SK-N-SH treated with all-trans-retinoic acid at 6 μM for 48 hours (cell line): ENCODE results near the gene C1orf105.

Source experiments
- ATAC-seq: fragments of 200-7000 bp; cut with Tn5 transposase; 3 replicates; pipeline ENCODE4 v1.9.1; 2020; ENCODE audit warnings: mild to moderate bottlenecking, moderate library complexity
- BACH2 ChIP-seq: fragments of 250-450 bp; sonication (Bioruptor Pico); IDR thresholded peaks from 2 replicates; pipeline ENCODE4 v1.9.0; 2021; ENCODE audit warnings: mild to moderate bottlenecking, borderline replicate concordance
- CSDC2 ChIP-seq: fragments of 250-450 bp; sonication (Bioruptor Pico); IDR thresholded peaks from 2 replicates; pipeline ENCODE4 v1.5.0; 2020; ENCODE audit warnings: mild to moderate bottlenecking, moderate library complexity
- ESRRG ChIP-seq: fragments of 250-450 bp; sonication (Bioruptor Pico); IDR thresholded peaks from 2 replicates; pipeline ENCODE4 v1.6.1; 2021; ENCODE audit warnings: mild to moderate bottlenecking
- GLIS3 ChIP-seq: fragments of 250-450 bp; sonication (Bioruptor Pico); IDR thresholded peaks from 2 replicates; pipeline ENCODE4 v1.5.0; 2020; ENCODE audit warnings: mild to moderate bottlenecking, moderate library complexity
- OSR1 ChIP-seq: fragments of 250-450 bp; sonication (Bioruptor Pico); IDR thresholded peaks from 2 replicates; pipeline ENCODE4 v1.8.0; 2022; ENCODE audit warnings: moderate library complexity, mild to moderate bottlenecking, inconsistent platforms
- PATZ1 ChIP-seq: fragments of 250-450 bp; sonication (Bioruptor Pico); IDR thresholded peaks from 2 replicates; pipeline ENCODE4 v1.8.0; 2020; ENCODE audit warnings: mild to moderate bottlenecking, moderate library complexity, borderline replicate concordance
- PPARA ChIP-seq: fragments of 250-450 bp; sonication (Bioruptor Pico); IDR thresholded peaks from 2 replicates; pipeline ENCODE4 v1.5.0; 2020; ENCODE audit warnings: mild to moderate bottlenecking, borderline replicate concordance
- RARB ChIP-seq: fragments of 250-450 bp; sonication (Bioruptor Pico); IDR thresholded peaks from 2 replicates; pipeline ENCODE4 v1.8.0; 2021; ENCODE audit warnings: mild to moderate bottlenecking, moderate library complexity
- SNAI2 ChIP-seq: fragments of 250-450 bp; sonication (Bioruptor Pico); IDR thresholded peaks from 2 replicates; pipeline ENCODE4 v1.5.0; 2020; ENCODE audit warnings: mild to moderate bottlenecking, moderate library complexity
- TCF4 ChIP-seq: fragments of 250-450 bp; sonication (Bioruptor Pico); IDR thresholded peaks from 2 replicates; pipeline ENCODE4 v1.8.0; 2021; ENCODE audit warnings: mild to moderate bottlenecking, moderate library complexity, borderline replicate concordance
- TOX ChIP-seq: fragments of 250-450 bp; sonication (Bioruptor Pico); IDR thresholded peaks from 2 replicates; pipeline ENCODE4 v1.8.0; 2021; ENCODE audit warnings: mild to moderate bottlenecking, moderate library complexity, borderline replicate concordance
- TSHZ2 ChIP-seq: fragments of 250-450 bp; sonication (Bioruptor Pico); IDR thresholded peaks from 2 replicates; pipeline ENCODE4 v1.5.0; 2020; ENCODE audit warnings: mild to moderate bottlenecking, moderate library complexity
- ZC3H10 ChIP-seq: fragments of 250-450 bp; sonication (Bioruptor Pico); IDR thresholded peaks from 2 replicates; pipeline ENCODE4 v1.5.1; 2021; ENCODE audit warnings: mild to moderate bottlenecking, moderate library complexity
- ZFP3 ChIP-seq: fragments of 250-450 bp; sonication (Bioruptor Pico); IDR thresholded peaks from 2 replicates; pipeline ENCODE4 v1.5.0; 2020; ENCODE audit warnings: mild to moderate bottlenecking, moderate library complexity
- ZFP30 ChIP-seq: fragments of 450-650 bp; formaldehyde crosslinking; IDR thresholded peaks from 2 replicates; pipeline ENCODE4 v1.5.0; 2022; ENCODE audit warnings: mild to moderate bottlenecking, moderate library complexity
- ZNF565 ChIP-seq: fragments of 450-650 bp; formaldehyde crosslinking; conservative IDR thresholded peaks from 2 replicates; pipeline ENCODE4 v1.5.0; 2020; ENCODE audit warnings: low read depth, mild to moderate bottlenecking, moderate library complexity
- ZNF70 ChIP-seq: fragments of 450-650 bp; formaldehyde crosslinking; IDR thresholded peaks from 2 replicates; pipeline ENCODE4 v1.5.0; 2020; ENCODE audit warnings: mild to moderate bottlenecking, moderate library complexity
- ZNF8 ChIP-seq: fragments of 450-650 bp; formaldehyde crosslinking; IDR thresholded peaks from 2 replicates; pipeline ENCODE4 v1.5.0; 2020; ENCODE audit warnings: mild to moderate bottlenecking, moderate library complexity
- TF ChIP-seq, protein P1 (sequence below): fragments of 250-450 bp; sonication (Bioruptor Pico); IDR thresholded peaks from 2 replicates; pipeline ENCODE4 v1.5.1; 2021; ENCODE audit warnings: mild to moderate bottlenecking, moderate library complexity
- TF ChIP-seq, protein P2 (sequence below): fragments of 250-450 bp; sonication (Bioruptor Pico); IDR thresholded peaks from 2 replicates; pipeline ENCODE4 v1.5.1; 2020; ENCODE audit warnings: low read depth, mild to moderate bottlenecking, moderate library complexity

The C1orf105 gene

GRCh38 chr1:172470149-172470548 lies 49.7 kb downstream of the C1orf105 start:
- TF ChIP-seq SNAI2: no peak
- no peak for TF ChIP-seq ESRRG
- TF ChIP-seq RARB (CRISPR knock-in tag): no peak
- TF ChIP-seq, protein P1, sequence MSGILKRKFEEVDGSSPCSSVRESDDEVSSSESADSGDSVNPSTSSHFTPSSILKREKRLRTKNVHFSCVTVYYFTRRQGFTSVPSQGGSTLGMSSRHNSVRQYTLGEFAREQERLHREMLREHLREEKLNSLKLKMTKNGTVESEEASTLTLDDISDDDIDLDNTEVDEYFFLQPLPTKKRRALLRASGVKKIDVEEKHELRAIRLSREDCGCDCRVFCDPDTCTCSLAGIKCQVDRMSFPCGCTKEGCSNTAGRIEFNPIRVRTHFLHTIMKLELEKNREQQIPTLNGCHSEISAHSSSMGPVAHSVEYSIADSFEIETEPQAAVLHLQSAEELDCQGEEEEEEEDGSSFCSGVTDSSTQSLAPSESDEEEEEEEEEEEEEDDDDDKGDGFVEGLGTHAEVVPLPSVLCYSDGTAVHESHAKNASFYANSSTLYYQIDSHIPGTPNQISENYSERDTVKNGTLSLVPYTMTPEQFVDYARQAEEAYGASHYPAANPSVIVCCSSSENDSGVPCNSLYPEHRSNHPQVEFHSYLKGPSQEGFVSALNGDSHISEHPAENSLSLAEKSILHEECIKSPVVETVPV: no peak
- TF ChIP-seq, protein P2, sequence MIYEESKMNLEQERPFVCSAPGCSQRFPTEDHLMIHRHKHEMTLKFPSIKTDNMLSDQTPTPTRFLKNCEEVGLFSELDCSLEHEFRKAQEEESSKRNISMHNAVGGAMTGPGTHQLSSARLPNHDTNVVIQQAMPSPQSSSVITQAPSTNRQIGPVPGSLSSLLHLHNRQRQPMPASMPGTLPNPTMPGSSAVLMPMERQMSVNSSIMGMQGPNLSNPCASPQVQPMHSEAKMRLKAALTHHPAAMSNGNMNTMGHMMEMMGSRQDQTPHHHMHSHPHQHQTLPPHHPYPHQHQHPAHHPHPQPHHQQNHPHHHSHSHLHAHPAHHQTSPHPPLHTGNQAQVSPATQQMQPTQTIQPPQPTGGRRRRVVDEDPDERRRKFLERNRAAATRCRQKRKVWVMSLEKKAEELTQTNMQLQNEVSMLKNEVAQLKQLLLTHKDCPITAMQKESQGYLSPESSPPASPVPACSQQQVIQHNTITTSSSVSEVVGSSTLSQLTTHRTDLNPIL: no peak
- no peak for TF ChIP-seq TSHZ2
- no peak for TF ChIP-seq CSDC2
- no peak for TF ChIP-seq TOX
- no peak for TF ChIP-seq ZNF70 (CRISPR knock-in tag)
- TF ChIP-seq ZNF565 (CRISPR knock-in tag): no peak
- no peak for TF ChIP-seq BACH2 (CRISPR knock-in tag)
- TF ChIP-seq PATZ1 (CRISPR knock-in tag): no peak
- no peak for TF ChIP-seq ZNF8 (CRISPR knock-in tag)
- TF ChIP-seq OSR1 (CRISPR knock-in tag): no peak
- no peak for TF ChIP-seq TCF4 (CRISPR knock-in tag)
- no peak for TF ChIP-seq GLIS3 (CRISPR knock-in tag)
- ATAC-seq: no peak

- TF ChIP-seq ZFP30: no peak
- no peak for TF ChIP-seq ZNF8 (CRISPR knock-in tag)
- no peak for TF ChIP-seq SNAI2
- no peak for TF ChIP-seq BACH2 (CRISPR knock-in tag)
- TF ChIP-seq RARB (CRISPR knock-in tag): no peak
- TF ChIP-seq TSHZ2: no peak
- TF ChIP-seq, protein P2: no peak
- TF ChIP-seq ZC3H10 (CRISPR knock-in tag): no peak
- TF ChIP-seq TCF4 (CRISPR knock-in tag): no peak
- no peak for TF ChIP-seq TOX
- TF ChIP-seq PATZ1 (CRISPR knock-in tag): no peak
- TF ChIP-seq, protein P1: no peak
- no peak for TF ChIP-seq ZNF70 (CRISPR knock-in tag)
- no peak for TF ChIP-seq PPARA
- TF ChIP-seq ZFP3 (CRISPR knock-in tag): no peak
- no peak for ATAC-seq
Measured at GRCh38 chr1:172471666-172472065, 51.2 kb downstream of the C1orf105 start.
